NCI-H226 (cell line): ENCODE results near the gene LRRC61.
"Not testable (repeated sequence)": the region's sequence is repeated elsewhere in the genome, so short reads cannot be mapped to it uniquely, and the experiment has no call there.

Experiments
- DNase-seq: peaks from one replicate; pipeline ENCODE4 v3.0.0-alpha.2; 2015

The LRRC61 gene, protein sequence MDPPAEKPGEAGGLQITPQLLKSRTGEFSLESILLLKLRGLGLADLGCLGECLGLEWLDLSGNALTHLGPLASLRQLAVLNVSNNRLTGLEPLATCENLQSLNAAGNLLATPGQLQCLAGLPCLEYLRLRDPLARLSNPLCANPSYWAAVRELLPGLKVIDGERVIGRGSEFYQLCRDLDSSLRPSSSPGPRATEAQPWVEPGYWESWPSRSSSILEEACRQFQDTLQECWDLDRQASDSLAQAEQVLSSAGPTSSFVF

GRCh38 chr7:150322833-150323681 is at the start of gene LRRC61, which contains the start of gene ACTR3C:
LRRC61 (plus strand) TSS chr7:150323355; CDS start chr7:150336862, 13,507 bp downstream.
ACTR3C (minus strand) TSS chr7:150323545; CDS start chr7:150295296, 28,249 bp downstream.
- DNase-seq = peak; percentile 43

DNA sequence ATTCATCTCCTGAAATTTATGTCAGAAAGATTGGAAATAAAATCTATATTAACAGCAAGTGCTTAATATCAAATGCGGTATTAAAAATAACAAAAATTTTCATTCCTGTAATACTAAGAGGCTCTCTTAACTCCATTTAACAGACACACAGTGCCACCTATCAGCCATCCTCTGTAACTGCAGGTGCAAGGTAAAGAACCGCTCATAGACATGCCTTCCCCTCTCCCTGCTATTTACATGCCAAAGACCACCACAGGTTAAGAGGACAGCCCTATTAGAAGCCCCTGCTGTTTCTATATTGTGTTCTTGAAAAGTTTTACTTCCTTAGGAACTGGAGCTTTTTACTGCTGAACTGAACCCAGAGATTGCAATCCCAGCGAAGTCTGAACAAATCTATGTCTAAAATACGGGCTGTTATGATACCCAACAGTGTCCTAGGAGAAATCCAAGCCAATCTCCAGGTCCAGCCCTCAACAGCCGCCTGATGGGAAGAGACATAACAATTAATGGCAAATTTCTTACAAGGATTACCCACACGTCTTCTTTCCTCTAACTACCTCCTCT is 46.9 kb upstream of the LRRC61 start:
- peak; percentile 28 for DNase-seq

DNA sequence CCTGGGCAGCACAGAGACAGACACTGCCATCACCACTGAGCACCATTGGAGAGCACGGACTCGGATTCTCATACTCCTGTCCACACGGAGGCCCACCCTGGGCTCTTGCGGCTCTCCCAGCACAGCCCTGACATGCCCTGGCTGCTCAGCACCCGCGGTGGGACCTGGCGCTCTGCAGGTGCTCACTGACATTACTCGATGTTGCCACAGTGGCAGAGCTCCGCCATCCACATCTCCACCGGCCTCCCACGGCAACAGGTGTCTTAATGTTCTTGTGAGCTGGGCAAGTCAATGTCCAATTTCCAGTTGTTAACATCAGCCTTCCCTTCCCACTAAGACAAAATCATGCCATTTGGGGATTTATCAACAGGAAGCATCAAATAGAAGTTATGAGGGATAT is 44.8 kb upstream of the LRRC61 start:
- DNase-seq = not testable (repeated sequence)

DNA sequence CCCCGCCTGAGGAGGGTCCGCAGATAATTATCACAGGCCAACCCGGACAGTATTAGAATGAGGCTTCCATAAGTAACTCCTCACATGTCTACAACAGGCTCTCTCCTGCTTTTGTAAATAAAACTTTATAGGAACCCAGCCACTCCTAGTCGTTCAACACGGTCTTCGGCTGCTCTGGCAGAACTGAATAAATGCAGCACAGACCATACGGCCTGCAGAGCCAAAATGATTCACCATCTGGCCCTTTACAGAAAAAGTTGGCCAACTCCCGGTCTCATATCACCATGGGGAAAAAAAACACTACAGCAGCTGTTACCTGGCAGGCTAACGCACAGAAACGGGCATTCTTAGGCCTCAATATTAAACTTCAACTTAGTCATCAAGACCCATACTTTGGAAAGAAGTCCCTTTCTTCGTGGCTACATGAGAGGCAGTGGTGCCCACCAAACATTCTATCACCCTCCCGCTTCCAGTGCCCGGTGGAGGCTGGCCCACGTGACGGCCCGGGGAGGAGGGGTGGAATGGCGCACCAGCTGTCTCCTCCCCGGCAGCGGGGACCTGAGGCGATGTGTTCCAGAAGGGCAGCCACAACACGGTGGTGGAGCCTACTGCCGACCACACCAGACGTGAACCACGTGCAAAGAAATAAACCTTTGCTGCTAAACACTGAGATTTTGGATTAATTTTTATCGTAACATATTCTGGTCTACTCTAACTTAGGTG is 41.3 kb upstream of the LRRC61 start:
- not testable (repeated sequence) for DNase-seq

GRCh38 chr7:150283111-150283510 is 40.0 kb upstream of the LRRC61 start:
- DNase-seq = not testable (repeated sequence)

DNA sequence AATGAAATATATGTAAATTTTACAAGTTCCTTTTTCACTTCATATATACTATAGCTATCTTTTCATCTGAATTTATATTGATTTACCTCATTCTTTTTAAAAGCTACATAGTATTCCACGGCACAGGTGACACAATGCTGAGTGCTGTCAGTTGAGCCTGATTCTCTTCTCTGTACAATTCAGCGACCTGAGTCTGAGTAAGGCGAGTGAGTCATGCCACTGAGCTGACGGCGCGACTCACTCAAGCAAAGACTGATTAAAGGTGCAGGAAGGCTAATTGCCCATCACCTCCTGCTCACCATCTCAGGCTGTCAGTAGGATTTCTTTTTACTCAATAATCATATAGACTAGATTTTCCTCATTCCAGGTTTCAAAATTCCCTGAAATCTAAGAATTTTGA is 39.5 kb upstream of the LRRC61 start:
- DNase-seq = not testable (repeated sequence)

DNA sequence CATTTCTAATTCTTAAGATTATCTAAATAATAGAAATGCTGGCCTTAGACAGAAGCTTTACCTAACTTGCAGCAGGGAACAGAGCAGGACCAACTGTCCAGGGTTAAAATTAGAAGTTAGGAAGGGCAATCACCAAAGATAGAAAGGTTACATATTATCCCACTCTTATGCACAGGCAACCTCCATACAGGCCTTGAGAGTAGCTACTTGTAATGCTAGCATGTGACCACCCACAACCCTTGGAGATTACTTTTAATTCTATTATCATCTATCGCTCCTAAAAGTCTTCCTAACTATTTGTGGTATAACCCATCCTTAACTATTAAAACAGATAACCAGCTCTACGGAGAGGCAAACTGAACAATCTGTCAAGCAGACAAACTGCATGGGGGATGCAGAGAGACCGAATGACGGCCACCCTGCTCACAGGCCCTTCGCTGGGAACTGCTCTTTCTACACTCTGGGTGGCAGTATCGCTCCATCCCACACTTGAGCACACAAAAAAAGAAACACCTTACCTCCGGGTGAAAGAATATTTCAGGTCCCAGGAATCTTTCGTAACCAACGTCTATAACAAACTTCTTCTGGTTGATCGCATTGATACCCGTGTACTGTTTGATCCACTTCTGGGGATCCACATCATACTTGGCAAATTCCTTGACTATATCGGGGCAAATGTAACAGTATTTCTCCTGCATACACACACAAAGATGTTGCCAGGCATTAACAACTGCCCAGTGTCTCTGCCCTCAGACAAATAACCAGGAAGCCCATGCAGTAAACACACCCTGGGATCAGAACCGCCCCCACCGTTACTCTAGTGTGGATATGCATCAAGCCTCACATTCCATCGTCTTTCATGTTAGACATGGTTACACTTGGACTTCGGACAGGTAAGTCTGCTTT is 37.1 kb upstream of the LRRC61 start:
- DNase-seq = not testable (repeated sequence)

GRCh38 chr7:150287815-150288214 is 35.3 kb upstream of the LRRC61 start:
- DNase-seq = not testable (repeated sequence)

DNA sequence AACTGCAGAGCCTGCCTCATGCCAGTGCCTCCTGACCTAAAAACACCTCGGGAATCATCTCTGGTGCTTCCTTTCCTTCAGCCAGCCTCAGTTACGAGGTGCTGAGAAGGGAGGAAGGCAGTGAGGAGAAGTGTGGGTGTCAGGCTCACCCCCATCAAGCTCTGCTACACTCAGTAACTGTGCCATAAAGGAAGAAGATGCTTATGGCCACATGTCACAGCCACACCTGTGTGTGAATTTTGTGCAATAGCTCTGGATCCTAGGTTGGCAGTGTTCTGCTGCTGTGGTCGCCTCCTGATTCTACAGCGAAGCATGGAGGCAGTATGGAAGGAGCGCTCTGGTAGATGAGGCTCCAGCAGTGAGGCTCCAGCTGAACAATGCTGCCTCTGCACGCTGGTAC is 34.3 kb upstream of the LRRC61 start:
- DNase-seq = not testable (repeated sequence)

DNA sequence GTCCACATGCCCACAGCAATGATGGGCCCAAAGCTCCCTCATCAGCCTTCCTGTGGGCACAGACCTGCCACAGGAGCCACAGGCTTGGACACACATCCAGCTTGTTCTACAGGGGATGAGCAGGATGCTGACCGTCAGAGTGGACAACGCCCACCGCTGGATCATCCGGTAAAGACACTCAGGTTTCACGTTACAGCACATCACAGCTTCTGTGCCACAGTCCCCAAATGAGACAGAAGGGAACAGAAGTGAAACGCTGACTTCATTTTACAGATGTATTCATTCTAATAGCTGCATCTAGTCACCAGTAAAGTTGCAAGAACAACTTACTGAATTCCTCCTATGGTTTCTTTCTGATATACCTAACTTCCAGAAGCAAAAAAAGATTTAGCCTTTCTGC is 32.8 kb upstream of the LRRC61 start:
- not testable (repeated sequence) for DNase-seq

GRCh38 chr7:150295027-150295426 is 28.1 kb upstream of the LRRC61 start:
- not testable (repeated sequence) for DNase-seq

DNA sequence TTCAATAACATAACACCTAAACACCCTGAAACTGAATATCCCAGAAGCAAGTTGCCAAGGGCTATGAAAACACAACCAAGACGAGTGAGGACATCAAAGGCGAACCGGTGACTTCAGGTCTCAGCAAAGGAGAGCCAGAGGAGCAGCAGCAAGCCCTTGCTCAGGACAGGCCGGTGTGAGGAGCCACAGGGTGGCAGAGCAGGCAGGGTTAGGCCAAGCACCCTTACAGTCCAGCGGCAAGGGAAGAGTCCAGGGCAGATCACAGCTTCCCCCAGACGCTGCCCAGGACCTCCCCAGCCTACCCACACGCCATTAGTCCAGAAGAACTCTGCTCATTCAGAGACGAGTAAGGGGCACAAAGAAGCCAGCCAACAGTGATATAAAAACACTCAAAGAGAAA is 27.5 kb upstream of the LRRC61 start:
- not testable (repeated sequence) for DNase-seq

DNA sequence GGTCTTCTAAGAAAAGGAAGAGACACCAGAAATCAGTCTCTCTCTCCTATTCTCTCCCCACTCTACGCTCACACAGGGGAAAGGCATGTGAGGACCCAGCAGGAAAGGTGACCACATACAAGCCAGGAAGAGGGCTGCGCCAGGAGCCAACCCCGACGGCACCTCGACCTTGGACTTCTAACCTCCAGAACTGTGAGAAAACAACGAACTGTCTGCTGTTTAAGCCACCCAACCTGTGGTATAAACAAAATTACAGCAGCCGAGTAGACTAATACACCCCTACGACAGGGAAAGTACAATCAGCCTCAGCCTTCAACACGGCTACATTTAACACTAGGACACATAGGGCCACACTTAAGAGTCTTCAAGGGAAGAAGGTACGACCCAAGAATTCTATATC is 26.4 kb upstream of the LRRC61 start:
- DNase-seq = not testable (repeated sequence)

DNA sequence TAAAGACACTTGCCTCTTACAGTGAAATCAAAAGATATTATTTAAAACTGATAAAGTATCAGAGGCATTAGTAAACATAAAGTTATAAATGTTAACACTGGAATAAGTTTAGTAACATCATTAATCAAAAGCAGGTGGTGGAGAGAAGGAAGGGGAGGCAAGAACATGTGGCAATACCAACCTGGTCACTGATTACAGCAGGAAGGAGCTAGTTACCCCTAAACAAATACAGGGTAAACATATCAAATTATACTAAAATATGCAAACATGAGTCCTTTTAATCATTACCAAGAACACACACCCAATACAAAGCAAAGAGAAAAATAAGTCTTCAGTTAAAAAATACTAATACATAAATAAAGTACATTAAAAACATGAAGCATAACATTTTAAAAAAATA is 25.2 kb upstream of the LRRC61 start:
- DNase-seq = not testable (repeated sequence)

DNA sequence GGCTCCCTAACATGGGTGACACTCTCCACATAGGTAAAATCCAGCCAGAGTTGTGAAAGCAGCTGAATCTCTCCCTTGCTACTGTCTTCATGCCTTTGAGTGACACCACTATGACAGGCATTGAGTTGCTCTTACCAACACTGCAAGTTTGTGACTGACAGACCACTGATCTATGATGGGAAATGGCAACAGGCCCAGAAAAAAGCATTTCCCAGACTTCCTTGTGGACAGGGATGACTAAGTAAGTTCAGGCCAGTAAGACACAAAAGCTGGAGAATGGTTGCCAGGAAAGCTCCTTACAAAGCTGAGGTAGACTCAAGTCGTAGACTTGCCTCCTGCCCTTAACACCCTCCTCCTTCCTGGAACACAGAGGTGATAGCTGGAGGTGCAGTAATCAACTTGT is 20.2 kb upstream of the LRRC61 start:
- peak; percentile 56 for DNase-seq

- DNase-seq = not testable (repeated sequence)
Measured at GRCh38 chr7:150304499-150305258, 18.5 kb upstream of the LRRC61 start.

GRCh38 chr7:150305259-150305902 is 17.8 kb upstream of the LRRC61 start:
- DNase-seq = not testable (repeated sequence)

GRCh38 chr7:150305903-150306284 is 17.3 kb upstream of the LRRC61 start:
- DNase-seq = not testable (repeated sequence)

DNA sequence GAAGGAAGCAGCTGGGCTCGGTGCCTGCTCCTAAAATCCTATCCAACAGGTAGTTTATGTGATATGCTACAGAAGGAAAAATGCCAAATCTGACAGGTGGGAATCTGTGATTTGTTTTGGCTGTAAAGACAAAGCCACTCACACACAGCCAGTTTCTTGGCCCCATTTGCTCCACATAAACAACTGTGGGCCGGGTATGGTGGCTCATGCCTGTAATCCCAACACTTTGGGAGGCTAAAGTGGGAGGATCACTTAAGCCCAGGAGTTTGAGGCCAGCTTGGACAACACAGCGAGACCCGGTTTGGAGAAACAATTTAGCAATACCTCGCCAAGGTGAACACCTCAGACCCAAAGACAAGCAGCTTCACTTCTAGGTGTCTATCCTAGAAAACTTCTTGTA is 16.8 kb upstream of the LRRC61 start:
- DNase-seq = not testable (repeated sequence)

- DNase-seq = no peak
Measured at GRCh38 chr7:150307129-150307528, 16.0 kb upstream of the LRRC61 start.
